ENCODE measurements around the gene ADAMTSL1.
"Not testable (repeated sequence)": the region's sequence is repeated elsewhere in the genome, so short reads cannot be mapped to it uniquely, and the experiment has no call there.

ADAMTSL1 gene

GRCh38 chr9:18905883-18906629 lies 432.1 kb downstream of the ADAMTSL1 start:
- no peak for DNase-seq (ENCODE audit: low read depth in 2 of 2)

GRCh38 chr9:18906656-18907395 lies 432.9 kb downstream of the ADAMTSL1 start:
- no peak for DNase-seq (ENCODE audit: low read depth in 2 of 2)

GRCh38 chr9:18907927-18908625 lies 434.1 kb downstream of the ADAMTSL1 start:
- no peak for DNase-seq (ENCODE audit: low read depth in 2 of 2)

GRCh38 chr9:18909140-18910018 lies 435.4 kb downstream of the ADAMTSL1 start:
- DNase-seq (ENCODE audit: low read depth in 2 of 2), result no peak

GRCh38 chr9:18910435-18910834 lies 436.5 kb downstream of the ADAMTSL1 start:
- DNase-seq (ENCODE audit: low read depth in 2 of 2), result no peak

- no peak for DNase-seq (ENCODE audit: low read depth in 2 of 2)
Measured at GRCh38 chr9:18910916-18911315, 437.0 kb downstream of the ADAMTSL1 start.

GRCh38 chr9:18911714-18912342 lies 437.9 kb downstream of the ADAMTSL1 start:
- DNase-seq (ENCODE audit: low read depth in 2 of 2), result no peak

GRCh38 chr9:18920141-18921084 lies 446.5 kb downstream of the ADAMTSL1 start:
- DNase-seq (ENCODE audit: low read depth in 2 of 2), result no peak

GRCh38 chr9:18921366-18922075 lies 447.6 kb downstream of the ADAMTSL1 start:
- DNase-seq (ENCODE audit: low read depth in 2 of 2), result no peak

- DNase-seq (ENCODE audit: low read depth in 2 of 2), result no peak
Measured at GRCh38 chr9:18922161-18922885, 448.4 kb downstream of the ADAMTSL1 start.

GRCh38 chr9:18923167-18923566 lies 449.2 kb downstream of the ADAMTSL1 start:
- DNase-seq (ENCODE audit: low read depth in 2 of 2), result no peak

- no peak for DNase-seq (ENCODE audit: low read depth in 2 of 2)
Measured at GRCh38 chr9:18923671-18924430, 449.9 kb downstream of the ADAMTSL1 start.

- DNase-seq (ENCODE audit: low read depth in 2 of 2), result no peak
Measured at GRCh38 chr9:18925880-18926279, 451.9 kb downstream of the ADAMTSL1 start.

GRCh38 chr9:18926513-18926912 lies 452.6 kb downstream of the ADAMTSL1 start:
- DNase-seq (ENCODE audit: low read depth in 2 of 2), result no peak

GRCh38 chr9:18928711-18929110 lies 454.8 kb downstream of the ADAMTSL1 start:
- no peak for DNase-seq (ENCODE audit: low read depth in 2 of 2)

- not testable (repeated sequence) for DNase-seq (ENCODE audit: low read depth in 2 of 2)
Measured at GRCh38 chr9:18930611-18931010, 456.7 kb downstream of the ADAMTSL1 start.

- no peak for DNase-seq (ENCODE audit: low read depth in 2 of 2)
Measured at GRCh38 chr9:18935541-18935940, 461.6 kb downstream of the ADAMTSL1 start.
